Vagina (tissue), 2 donors: ENCODE measurements around the gene LSM8. TPM values are rescaled to one million over a fixed set of nuclear protein-coding genes. Genes with fewer than 3 reads are reported as not detected.
"Not testable (repeated sequence)": the region's sequence is repeated elsewhere in the genome, so short reads cannot be mapped to it uniquely, and the experiment has no call there.

Experiments
- DNase-seq, 2 donors: peaks; one replicate each; pipeline ENCODE4 v3.0.0-alpha.2; 2017; ENCODE audit errors: extremely low spot score in 2 of 2
- H3K27ac ChIP-seq: fragments of 200-600 bp; sonication (generic); one replicate; pipeline ENCODE4 v1.5.1; 2019
- H3K27me3 ChIP-seq: fragments of 200-600 bp; sonication (generic); one replicate; pipeline ENCODE4 v1.5.1; 2019
- H3K36me3 ChIP-seq, 2 donors: fragments of 200-600 bp; sonication (generic); one replicate each; pipeline ENCODE4 v1.5.1; 2017 to 2019
- H3K4me1 ChIP-seq: fragments of 200-600 bp; sonication (generic); one replicate; pipeline ENCODE4 v1.5.1; 2019
- H3K4me3 ChIP-seq, 2 donors: fragments of 200-600 bp; sonication (generic); 1 replicate in 1 of 2; 2 replicates in 1 of 2; pipeline ENCODE4 v1.5.1; 2016 to 2019
- H3K9me3 ChIP-seq: fragments of 200-600 bp; sonication (generic); one replicate; pipeline ENCODE4 v1.5.1; 2019
- CTCF ChIP-seq, 3 experiments: fragments of 450-650 bp in 2 of 3; fragments of 200-600 bp in 1 of 3; sonication (generic) in 1 of 3; IDR thresholded peaks; one replicate each; pipeline ENCODE4 v1.5.1; 2017 to 2019; ENCODE audit warnings: antibody characterized with exemption in 3 of 3, mild to moderate bottlenecking in 2 of 3, moderate library complexity in 2 of 3
- POLR2A ChIP-seq, 2 donors: fragments of 450-650 bp; IDR thresholded peaks; one replicate each; pipeline ENCODE4 v1.6.1; 2017; ENCODE audit warnings: antibody characterized with exemption in 2 of 2, mild to moderate bottlenecking in 2 of 2, moderate library complexity in 2 of 2
- POLR2AphosphoS5 ChIP-seq, 2 donors: sonication (generic); formaldehyde crosslinking; IDR thresholded peaks; one replicate each; pipeline ENCODE4 v1.9.0; 2017; ENCODE audit warnings: antibody characterized with exemption in 2 of 2, mild to moderate bottlenecking in 2 of 2, low read depth in 1 of 2; ENCODE audit not compliant: insufficient read depth in 1 of 2
- intact Hi-C: fragments of 100-400 bp; cut with DNase I; formaldehyde crosslinking; loops from one replicate; pipeline ENCODE4 v1.15.1; 2023
- total RNA-seq: library from RNA; depleted of rRNA; stranded (reverse); fragments of >200 nt; gene quantifications from one replicate; pipeline ENCODE4 v1.2.3, GENCODE V29; 2016

LSM8 gene
- total RNA-seq: 25.0 TPM

GRCh38 chr7:118183786-118184564, at the start of gene LSM8:
Gene LSM8 (plus strand): TSS chr7:118184164. CDS start chr7:118184224, 60 bp downstream.
- Histone ChIP-seq H3K27me3 (no peaks in the 10 kb centered on the region), H3K27ac (peak within 1 kb of the TSS; percentile 78), H3K4me1 (peaks cover 38% of the 10 kb centered on the region), H3K36me3 (peaks cover 0 to 16% of the 10 kb centered on the region in 2 donors), H3K9me3 (no peaks in the 10 kb centered on the region), H3K4me3 (peak within 1 kb of the TSS; percentile 65 to 76)
- TF ChIP-seq CTCF (IDR thresholded peaks at IDR 0.05) (no peak), POLR2A (IDR thresholded peaks at IDR 0.05) (peak in 1 of 2 donors; percentile 42), POLR2AphosphoS5 (IDR thresholded peaks at IDR 0.05; ENCODE audit: insufficient read depth in 1 of 2, low read depth in 1 of 2) (peak; percentile 96)
- DNase-seq: peak; percentile 96 to 97
- intact Hi-C loops: no loop called here

- H3K27ac ChIP-seq, H3K4me3 ChIP-seq, H3K27me3 ChIP-seq, H3K36me3 ChIP-seq, intact Hi-C loops, H3K9me3 ChIP-seq, DNase-seq, H3K4me1 ChIP-seq: not testable (repeated sequence)
Observed at GRCh38 chr7:118134420-118134819, 49.5 kb upstream of the LSM8 start.

GRCh38 chr7:118140468-118140867, 43.5 kb upstream of the LSM8 start:
- Histone ChIP-seq H3K27ac (no peak overlapping the region), H3K9me3 (no peaks in the 10 kb centered on the region), H3K36me3 (no peaks in the 10 kb centered on the region), H3K27me3 (no peaks in the 10 kb centered on the region), H3K4me3 (no peak overlapping the region), H3K4me1 (no peaks in the 10 kb centered on the region)
- TF ChIP-seq CTCF (IDR thresholded peaks at IDR 0.05): no peak
- TF ChIP-seq POLR2A (IDR thresholded peaks at IDR 0.05): no peak
- TF ChIP-seq POLR2AphosphoS5 (IDR thresholded peaks at IDR 0.05; ENCODE audit: insufficient read depth in 1 of 2, low read depth in 1 of 2): no peak
- intact Hi-C loops: no loop called here
- no peak for DNase-seq

- no peaks in the 10 kb centered on the region for H3K36me3 ChIP-seq
- no peaks in the 10 kb centered on the region for H3K27me3 ChIP-seq
- H3K4me1 ChIP-seq: no peaks in the 10 kb centered on the region
- H3K4me3 ChIP-seq: no peak overlapping the region
- no peak overlapping the region for H3K27ac ChIP-seq
- no peaks in the 10 kb centered on the region for H3K9me3 ChIP-seq
- TF ChIP-seq POLR2AphosphoS5 (IDR thresholded peaks at IDR 0.05; ENCODE audit: insufficient read depth in 1 of 2, low read depth in 1 of 2) (no peak), POLR2A (IDR thresholded peaks at IDR 0.05) (no peak), CTCF (IDR thresholded peaks at IDR 0.05) (no peak)
- intact Hi-C loops: no loop called here
- DNase-seq: no peak
Observed at GRCh38 chr7:118142012-118142411, 42.0 kb upstream of the LSM8 start.

GRCh38 chr7:118148930-118149329, 35.0 kb upstream of the LSM8 start:
- no peaks in the 10 kb centered on the region for H3K27me3 ChIP-seq
- H3K36me3 ChIP-seq: no peaks in the 10 kb centered on the region
- TF ChIP-seq CTCF (IDR thresholded peaks at IDR 0.05) (no peak), POLR2A (IDR thresholded peaks at IDR 0.05) (no peak), POLR2AphosphoS5 (IDR thresholded peaks at IDR 0.05; ENCODE audit: insufficient read depth in 1 of 2, low read depth in 1 of 2) (no peak)
- no peaks in the 10 kb centered on the region for H3K9me3 ChIP-seq
- DNase-seq: no peak
- no peaks in the 10 kb centered on the region for H3K4me1 ChIP-seq
- no peak overlapping the region for H3K4me3 ChIP-seq
- no peak overlapping the region for H3K27ac ChIP-seq
- intact Hi-C loops: no loop called here
